Panc1 (cell line): ENCODE results near the gene LAMC2. TPM values are rescaled to one million over a fixed set of nuclear protein-coding genes. Genes with fewer than 3 reads are reported as not detected.

Experiments used
- ATAC-seq: fragments of 200-7000 bp; cut with Tn5 transposase; 2 replicates; pipeline ENCODE4 v1.9.1; 2020; ENCODE audit warnings: mild to moderate bottlenecking, moderate library complexity
- BruUV-seq: library from RNA; stranded (reverse); fragments of 400-500 nt; replicated peaks from 2 replicates; lab custom pipeline; 2021; lab: Mats Ljungman, UMichigan
- CTCF ChIA-PET: fragments of 300-600 bp; sonication (Branson Sonifier 250); formaldehyde crosslinking; loops from one replicate; lab custom pipeline; 2022; ENCODE audit warnings: antibody characterized with exemption; lab: Charles Lee
- POLR2A ChIA-PET: fragments of 300-600 bp; sonication (Branson Sonifier 250); formaldehyde crosslinking; loops from one replicate; lab custom pipeline; 2022; ENCODE audit warnings: antibody characterized with exemption; lab: Charles Lee
- DNase-seq: peaks from one replicate; pipeline ENCODE4 v3.0.0-alpha.2; 2010; ENCODE audit warnings: low read depth, low spot score
- H3K27ac ChIP-seq: 2 replicates; pipeline ENCODE4 v1.5.1; 2011; ENCODE audit warnings: mild to moderate bottlenecking, low read length, inconsistent platforms
- H3K27me3 ChIP-seq: fragments of 200-500 bp; sonication (Bioruptor generic); 2 replicates; pipeline ENCODE4 v1.6.0; 2014; ENCODE audit warnings: low read length, inconsistent platforms; ENCODE audit not compliant: control insufficient read depth, insufficient read depth
- H3K36me3 ChIP-seq: fragments of 200-500 bp; sonication (Bioruptor generic); 2 replicates; pipeline ENCODE4 v1.5.1; 2014; ENCODE audit warnings: inconsistent platforms, mild to moderate bottlenecking, low read length, moderate library complexity; ENCODE audit not compliant: control insufficient read depth, insufficient read depth
- H3K4me1 ChIP-seq: 2 replicates; pipeline ENCODE4 v1.5.1; 2011; ENCODE audit warnings: inconsistent platforms, mild to moderate bottlenecking, low read length, moderate library complexity; ENCODE audit not compliant: control insufficient read depth, insufficient read depth
- H3K4me3 ChIP-seq, 2 experiments: 2 replicates each; pipeline ENCODE4 v1.5.1; 2011 to 2012; ENCODE audit warnings: low read depth in 2 of 2, low read length in 2 of 2, mild to moderate bottlenecking in 2 of 2, inconsistent platforms in 1 of 2, moderate library complexity in 1 of 2
- H3K9me3 ChIP-seq: fragments of 200-500 bp; sonication (Bioruptor generic); 2 replicates; pipeline ENCODE4 v1.5.1; 2014; ENCODE audit warnings: low read depth, mild to moderate bottlenecking, inconsistent platforms, low read length, moderate library complexity; ENCODE audit not compliant: control insufficient read depth, insufficient read depth
- POLR2AphosphoS5 ChIP-seq: IDR thresholded peaks from 2 replicates; pipeline ENCODE4 v1.6.1; 2012; ENCODE audit warnings: mild to moderate bottlenecking, low read depth, low read length, moderate library complexity
- SIN3A ChIP-seq: IDR thresholded peaks from 2 replicates; pipeline ENCODE4 v1.6.1; 2012; ENCODE audit warnings: low read depth, mild to moderate bottlenecking, low read length, moderate library complexity, borderline replicate concordance; ENCODE audit not compliant: insufficient read depth
- TCF7L2 ChIP-seq: IDR thresholded peaks from 2 replicates; pipeline ENCODE4 v1.6.1; 2011; ENCODE audit warnings: mild to moderate bottlenecking, low read depth, low read length, inconsistent platforms
- in situ Hi-C: cut with HindIII; loops from 2 replicates; pipeline ENCODE4 v1.10.0; 2016; ENCODE audit warnings: low sequenced_read_pairs, low pct_unique_long_range_greater_than_20kb
- intact Hi-C: fragments of 100-400 bp; cut with micrococcal nuclease; formaldehyde crosslinking; loops from one replicate; pipeline ENCODE4 v1.10.0; 2022; ENCODE audit not compliant: unreplicated experiment
- total RNA-seq: library from RNA; stranded (reverse); gene quantifications from one replicate; pipeline ENCODE4 v1.2.1, GENCODE V29; 2021; ENCODE audit not compliant: unreplicated experiment
- TF ChIP-seq, protein P1 (sequence below): fragments of 450-650 bp; IDR thresholded peaks from 2 replicates; pipeline ENCODE4 v1.5.1; 2017; ENCODE audit warnings: mild to moderate bottlenecking
- TF ChIP-seq, protein P2 (sequence below), 2 experiments: IDR thresholded peaks; 2 replicates each; pipeline ENCODE4 v1.6.1; 2011 to 2012; ENCODE audit warnings: low read depth in 2 of 2, control low read depth in 1 of 2, low read length in 1 of 2, mild to moderate bottlenecking in 1 of 2, moderate library complexity in 1 of 2; ENCODE audit not compliant: insufficient read depth in 1 of 2

The LAMC2 gene
- total RNA-seq, 1 experiment from 2014 or later: 8.3 TPM

DNA sequence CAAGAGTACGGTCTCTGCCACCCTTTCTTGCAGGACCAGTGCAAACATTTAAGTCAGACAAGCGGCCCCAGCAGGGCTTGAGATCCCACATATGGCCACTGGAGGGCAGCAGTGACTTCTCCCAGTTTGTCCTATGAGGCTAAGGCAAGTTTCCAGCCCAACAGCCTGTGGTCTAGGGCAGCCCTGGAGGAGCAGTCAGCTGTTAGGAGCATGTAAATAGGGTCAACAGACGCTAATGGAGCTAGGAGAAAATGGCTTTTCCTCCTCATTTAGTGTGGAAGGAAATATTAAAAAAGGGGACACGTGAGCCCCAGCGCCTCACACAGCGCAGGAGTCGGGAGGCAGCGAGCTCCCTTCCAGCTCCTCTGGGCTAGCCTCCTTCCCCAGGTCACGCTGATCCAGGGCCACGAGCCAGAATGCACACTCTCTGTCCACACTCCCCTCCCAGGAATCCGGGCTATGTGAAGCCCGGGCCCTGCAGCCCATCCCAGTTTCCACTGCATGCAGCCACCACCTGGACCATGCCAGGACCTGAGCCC is 95.6 kb downstream of the LAMC2 start:
- H3K36me3 ChIP-seq: no peaks in the 10 kb centered on the region
- in situ Hi-C loops: no loop called here
- no peaks in the 10 kb centered on the region for H3K9me3 ChIP-seq
- TF ChIP-seq, protein P1, sequence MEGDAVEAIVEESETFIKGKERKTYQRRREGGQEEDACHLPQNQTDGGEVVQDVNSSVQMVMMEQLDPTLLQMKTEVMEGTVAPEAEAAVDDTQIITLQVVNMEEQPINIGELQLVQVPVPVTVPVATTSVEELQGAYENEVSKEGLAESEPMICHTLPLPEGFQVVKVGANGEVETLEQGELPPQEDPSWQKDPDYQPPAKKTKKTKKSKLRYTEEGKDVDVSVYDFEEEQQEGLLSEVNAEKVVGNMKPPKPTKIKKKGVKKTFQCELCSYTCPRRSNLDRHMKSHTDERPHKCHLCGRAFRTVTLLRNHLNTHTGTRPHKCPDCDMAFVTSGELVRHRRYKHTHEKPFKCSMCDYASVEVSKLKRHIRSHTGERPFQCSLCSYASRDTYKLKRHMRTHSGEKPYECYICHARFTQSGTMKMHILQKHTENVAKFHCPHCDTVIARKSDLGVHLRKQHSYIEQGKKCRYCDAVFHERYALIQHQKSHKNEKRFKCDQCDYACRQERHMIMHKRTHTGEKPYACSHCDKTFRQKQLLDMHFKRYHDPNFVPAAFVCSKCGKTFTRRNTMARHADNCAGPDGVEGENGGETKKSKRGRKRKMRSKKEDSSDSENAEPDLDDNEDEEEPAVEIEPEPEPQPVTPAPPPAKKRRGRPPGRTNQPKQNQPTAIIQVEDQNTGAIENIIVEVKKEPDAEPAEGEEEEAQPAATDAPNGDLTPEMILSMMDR: peak; percentile 96
- TF ChIP-seq POLR2AphosphoS5: no peak
- TF ChIP-seq TCF7L2: no peak
- intact Hi-C loops: loop anchor here (5.0 to 10.0 kb wide), 4 partner anchors 173 to 341 kb away; no protein-coding TSS in a partner anchor
- no peaks in the 10 kb centered on the region for H3K27me3 ChIP-seq
- H3K4me1 ChIP-seq: no peaks in the 10 kb centered on the region; the same call in 1 of the 2 replicates
- ChIA-PET POLR2A (no interaction called here), CTCF (interaction anchor here (0.5 to 1.0 kb wide), 2 partner anchors 188 to 366 kb away, joined by 3 to 7 read pairs; no protein-coding TSS in a partner anchor)
- peak; percentile 90 for ATAC-seq
- H3K27ac ChIP-seq: no peak overlapping the region
- DNase-seq: peak; percentile 88
- no TSS peak for BruUV-seq
- H3K4me3 ChIP-seq: no peak overlapping the region

GRCh38 chr1:183282101-183282855 is 96.2 kb downstream of the LAMC2 start:
- Histone ChIP-seq H3K27me3 (no peaks in the 10 kb centered on the region), H3K4me1 (no peaks in the 10 kb centered on the region; the same call in 1 of the 2 replicates), H3K36me3 (no peaks in the 10 kb centered on the region), H3K9me3 (no peaks in the 10 kb centered on the region), H3K4me3 (no peak overlapping the region), H3K27ac (no peak overlapping the region)
- CTCF ChIA-PET: interaction anchor here (0.5 to 1.0 kb wide), 2 partner anchors 187 to 367 kb away, joined by 3 to 7 read pairs; no protein-coding TSS in a partner anchor
- in situ Hi-C loops: no loop called here
- POLR2A ChIA-PET: no interaction called here
- DNase-seq: no peak
- no TSS peak for BruUV-seq
- intact Hi-C loops: loop anchor here (5.0 to 10.0 kb wide), 4 partner anchors 173 to 340 kb away; no protein-coding TSS in a partner anchor
- TF ChIP-seq, protein P1: no peak
- no peak; the same call in 1 of the 2 replicates for ATAC-seq

- ChIA-PET CTCF (interaction anchor here (0.6 kb wide), 1 partner anchor 880 kb away, joined by 5 read pairs; no protein-coding TSS in a partner anchor), POLR2A (no interaction called here)
- no peak for ATAC-seq
Measured at GRCh38 chr1:183283286-183283685, 97.2 kb downstream of the LAMC2 start.

More at GRCh38 chr1:183283286-183283685, 97.2 kb downstream of the LAMC2 start:
- DNase-seq: no peak
- TF ChIP-seq, protein P2, sequence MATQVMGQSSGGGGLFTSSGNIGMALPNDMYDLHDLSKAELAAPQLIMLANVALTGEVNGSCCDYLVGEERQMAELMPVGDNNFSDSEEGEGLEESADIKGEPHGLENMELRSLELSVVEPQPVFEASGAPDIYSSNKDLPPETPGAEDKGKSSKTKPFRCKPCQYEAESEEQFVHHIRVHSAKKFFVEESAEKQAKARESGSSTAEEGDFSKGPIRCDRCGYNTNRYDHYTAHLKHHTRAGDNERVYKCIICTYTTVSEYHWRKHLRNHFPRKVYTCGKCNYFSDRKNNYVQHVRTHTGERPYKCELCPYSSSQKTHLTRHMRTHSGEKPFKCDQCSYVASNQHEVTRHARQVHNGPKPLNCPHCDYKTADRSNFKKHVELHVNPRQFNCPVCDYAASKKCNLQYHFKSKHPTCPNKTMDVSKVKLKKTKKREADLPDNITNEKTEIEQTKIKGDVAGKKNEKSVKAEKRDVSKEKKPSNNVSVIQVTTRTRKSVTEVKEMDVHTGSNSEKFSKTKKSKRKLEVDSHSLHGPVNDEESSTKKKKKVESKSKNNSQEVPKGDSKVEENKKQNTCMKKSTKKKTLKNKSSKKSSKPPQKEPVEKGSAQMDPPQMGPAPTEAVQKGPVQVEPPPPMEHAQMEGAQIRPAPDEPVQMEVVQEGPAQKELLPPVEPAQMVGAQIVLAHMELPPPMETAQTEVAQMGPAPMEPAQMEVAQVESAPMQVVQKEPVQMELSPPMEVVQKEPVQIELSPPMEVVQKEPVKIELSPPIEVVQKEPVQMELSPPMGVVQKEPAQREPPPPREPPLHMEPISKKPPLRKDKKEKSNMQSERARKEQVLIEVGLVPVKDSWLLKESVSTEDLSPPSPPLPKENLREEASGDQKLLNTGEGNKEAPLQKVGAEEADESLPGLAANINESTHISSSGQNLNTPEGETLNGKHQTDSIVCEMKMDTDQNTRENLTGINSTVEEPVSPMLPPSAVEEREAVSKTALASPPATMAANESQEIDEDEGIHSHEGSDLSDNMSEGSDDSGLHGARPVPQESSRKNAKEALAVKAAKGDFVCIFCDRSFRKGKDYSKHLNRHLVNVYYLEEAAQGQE (IDR thresholded peaks at IDR 0.05; ENCODE audit: insufficient read depth in 1 of 2, low read depth in 2 of 2, low read length in 1 of 2): no peak
- TF ChIP-seq SIN3A (no peak), TCF7L2 (no peak), POLR2AphosphoS5 (no peak)
- TF ChIP-seq, protein P1: no peak
- Histone ChIP-seq H3K4me1 (no peaks in the 10 kb centered on the region; the same call in 1 of the 2 replicates), H3K9me3 (no peaks in the 10 kb centered on the region), H3K4me3 (no peak overlapping the region), H3K27ac (no peak overlapping the region), H3K36me3 (no peaks in the 10 kb centered on the region), H3K27me3 (no peaks in the 10 kb centered on the region)
- BruUV-seq: no TSS peak
- in situ Hi-C loops: no loop called here
- intact Hi-C loops: loop anchor here (5.0 to 10.0 kb wide), 4 partner anchors 172 to 339 kb away; no protein-coding TSS in a partner anchor
